ENCODE data around the gene NAPEPLD. TPM values are rescaled to one million over a fixed set of nuclear protein-coding genes. Genes with fewer than 3 reads are reported as not detected.
A peak's percentile ranks its signal among the peaks of the same experiment; 100 is the strongest.

NAPEPLD gene
- total RNA-seq (2021): 6.6 to 7.5 TPM (median 7.4 TPM) in 3 replicates
- percentile 69 among the genes with signal in this experiment for Bru-seq, nascent RNA
- long read RNA-seq, experiment 1, full-length matches to known transcripts: 11 of 28 reads
- long read RNA-seq, experiment 1, partial matches to known transcripts: 3 of 28 reads
- long read RNA-seq, experiment 1, other reads (novel, unspliced or antisense): 14 of 28 reads
- long read RNA-seq, experiment 2, partial matches to known transcripts: 3 of 10 reads
- long read RNA-seq, experiment 2, other reads (novel, unspliced or antisense): 6 of 10 reads
- long read RNA-seq, experiment 3, partial matches to known transcripts: 1 of 4 reads
- long read RNA-seq, experiment 3, other reads (novel, unspliced or antisense): 2 of 4 reads

- ChIA-PET POLR2A (interaction anchor here (0.6 to 1.1 kb wide), 3 partner anchors 9 to 400 kb away, joined by 3 to 5 read pairs (median 4); partner anchors contain the start of gene FAM185A), CTCF (interaction anchor here (1.0 kb wide), 1 partner anchor 391 kb away, joined by 5 read pairs; no protein-coding TSS in a partner anchor)
- peak within 1 kb of the TSS; percentile 94 for H3K27ac Mint-ChIP-seq
- peak; percentile 77 for ATAC-seq
- peaks cover 39% of the 10 kb centered on the region for H3K4me1 Mint-ChIP-seq
- H3K27me3 Mint-ChIP-seq (ENCODE audit: low read depth): peaks cover 22% of the 10 kb centered on the region
- H3K9me3 Mint-ChIP-seq: peaks cover 5% of the 10 kb centered on the region; the same call in 1 of the 2 replicates
- DNase-seq (ENCODE audit: low spot score): peak; percentile 65
- H3K36me3 Mint-ChIP-seq: peaks cover 2% of the 10 kb centered on the region
- H3K4me3 Mint-ChIP-seq: peak within 1 kb of the TSS; percentile 93
- no peak for TF ChIP-seq ATF1 (CRISPR knock-in tag; IDR thresholded peaks at IDR 0.05)
- TF ChIP-seq ZNF671 (CRISPR knock-in tag; IDR thresholded peaks at IDR 0.05): 0 out of 2 replicates have a peak, but pooled peaks have one; percentile 23
- peak; percentile 66; the same call in 1 of the 2 replicates for TF ChIP-seq PREB (CRISPR knock-in tag; IDR thresholded peaks at IDR 0.05; ENCODE audit: borderline replicate concordance)
- peak; percentile 91; the same call in 1 of the 2 replicates for TF ChIP-seq ZNF396 (CRISPR knock-in tag; IDR thresholded peaks at IDR 0.05; ENCODE audit: borderline replicate concordance)
- peak; percentile 89 for TF ChIP-seq FOXP1 (CRISPR knock-in tag; IDR thresholded peaks at IDR 0.05; ENCODE audit: borderline replicate concordance)
- TF ChIP-seq USF1 (CRISPR knock-in tag; IDR thresholded peaks at IDR 0.05): peak; percentile 70; the same call in 1 of the 2 replicates
- TF ChIP-seq GTF2I (CRISPR knock-in tag; conservative IDR thresholded peaks at IDR 0.05): peak; percentile 44; the same call in 1 of the 2 replicates
- TF ChIP-seq HMGXB4 (CRISPR knock-in tag; IDR thresholded peaks at IDR 0.05): peak; percentile 61; the same call in 1 of the 2 replicates
- no peak for TF ChIP-seq ZNF425 (CRISPR knock-in tag; conservative IDR thresholded peaks at IDR 0.05)
- TF ChIP-seq PRDM15 (CRISPR knock-in tag; IDR thresholded peaks at IDR 0.05): peak; percentile 27; the same call in 1 of the 2 replicates
- peak; percentile 76; the same call in 1 of the 2 replicates for TF ChIP-seq ETV6 (CRISPR knock-in tag; IDR thresholded peaks at IDR 0.05)
- peak; percentile 86; the same call in 1 of the 2 replicates for TF ChIP-seq NFE2L1 (CRISPR knock-in tag; IDR thresholded peaks at IDR 0.05)
- TF ChIP-seq FOXK1 (CRISPR knock-in tag; IDR thresholded peaks at IDR 0.05): peak; percentile 56; the same call in 1 of the 2 replicates
- peak; percentile 98 for TF ChIP-seq MAX (CRISPR knock-in tag; IDR thresholded peaks at IDR 0.05)
- no peak; the same call in 1 of the 2 replicates for TF ChIP-seq TCF7 (CRISPR knock-in tag; IDR thresholded peaks at IDR 0.05; ENCODE audit: low read depth)
- 0 out of 2 replicates have a peak, but pooled peaks have one; percentile 52 for TF ChIP-seq ZSCAN18 (CRISPR knock-in tag; IDR thresholded peaks at IDR 0.05)
- 0 out of 2 replicates have a peak, but pooled peaks have one; percentile 51 for TF ChIP-seq ZNF512 (CRISPR knock-in tag; IDR thresholded peaks at IDR 0.05; ENCODE audit: borderline replicate concordance)
- peak; percentile 52; the same call in 1 of the 2 replicates for TF ChIP-seq TEAD4 (CRISPR knock-in tag; IDR thresholded peaks at IDR 0.05)
- no peak for TF ChIP-seq CDX4 (CRISPR knock-in tag; IDR thresholded peaks at IDR 0.05; ENCODE audit: borderline replicate concordance)
Observed at GRCh38 chr7:103148994-103149807, at the start of gene NAPEPLD. Gene NAPEPLD (minus strand): TSS chr7:103149099. CDS start chr7:103128776, 20,323 bp downstream.
